Activated T-cell treated with anti-CD3 and anti-CD28 coated beads, Interleukin-2, amount 50 U/mL, for 1 hour (primary cell): ENCODE data around the gene RAB3GAP1.
"Not testable (repeated sequence)": the region's sequence is repeated elsewhere in the genome, so short reads cannot be mapped to it uniquely, and the experiment has no call there.

Experiments
- DNase-seq: peaks from one replicate; pipeline ENCODE4 v3.0.0-alpha.2; 2020

RAB3GAP1 gene

DNA sequence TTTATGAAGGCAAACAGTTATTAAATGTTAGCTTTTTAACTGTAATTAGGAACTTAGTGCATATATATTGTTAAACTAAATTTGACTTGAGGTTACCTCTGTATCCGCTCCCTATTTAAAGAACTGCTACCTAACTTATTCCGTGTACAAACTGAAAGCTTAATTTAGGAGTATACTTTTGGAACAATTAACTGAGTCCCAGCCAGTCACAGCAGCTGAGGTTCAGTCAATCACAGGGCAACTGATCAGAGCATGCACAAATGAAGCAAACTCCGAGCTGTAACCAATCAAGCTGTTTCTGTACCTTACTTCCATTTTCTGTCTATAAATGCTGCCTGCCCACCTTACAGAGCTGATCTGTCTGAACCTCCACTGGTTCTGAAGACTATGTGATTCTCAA lies 61.2 kb downstream of the RAB3GAP1 start:
- no peak for DNase-seq

DNA sequence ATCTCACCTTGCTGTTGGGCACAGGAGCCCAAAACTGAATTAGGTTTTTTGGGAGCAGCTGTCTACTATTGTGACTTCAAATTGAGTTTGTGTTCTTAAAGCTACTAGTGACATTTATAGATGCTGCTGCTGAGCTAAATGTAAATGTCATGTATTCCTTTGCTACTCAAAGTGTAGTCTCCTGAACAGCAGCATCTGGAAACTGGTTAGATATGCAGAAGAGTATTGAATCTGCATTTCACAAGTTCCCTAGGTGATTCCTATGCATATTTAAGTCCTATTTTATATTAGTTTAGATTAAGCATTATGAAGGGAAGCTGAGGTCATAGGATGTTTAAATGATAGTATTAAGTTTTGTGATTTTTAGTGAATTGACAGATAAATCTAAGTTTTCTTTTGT lies 67.5 kb downstream of the RAB3GAP1 start:
- DNase-seq = no peak

DNA sequence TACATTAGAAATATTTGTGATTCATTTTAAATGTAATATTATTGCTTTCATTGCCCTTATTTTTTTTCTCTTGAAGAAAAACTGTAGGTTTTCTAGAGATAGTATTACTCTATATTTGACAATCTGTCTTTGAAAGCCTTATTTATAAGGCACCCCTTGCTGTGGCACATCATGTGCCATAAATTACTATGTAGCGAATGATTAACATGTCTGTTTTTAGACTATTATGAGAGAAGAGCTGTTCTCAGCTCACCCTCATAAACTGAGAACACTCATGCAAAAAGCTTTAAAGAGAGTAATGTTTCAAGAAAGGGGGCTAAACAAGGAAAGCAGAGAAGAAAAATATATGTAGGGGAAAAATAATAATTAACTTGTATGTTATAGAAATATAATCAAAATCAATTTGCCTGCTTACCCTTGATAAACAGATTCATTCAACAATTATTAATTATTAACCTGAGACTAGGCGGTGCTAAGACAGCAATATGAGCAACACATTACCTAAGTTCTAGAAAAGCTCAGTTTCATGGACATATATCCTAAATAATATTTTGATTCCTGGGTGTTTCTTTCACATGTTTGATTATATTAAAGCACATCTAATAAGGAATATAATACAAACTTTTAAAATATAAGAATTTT lies 69.0 kb downstream of the RAB3GAP1 start:
- no peak for DNase-seq

DNA sequence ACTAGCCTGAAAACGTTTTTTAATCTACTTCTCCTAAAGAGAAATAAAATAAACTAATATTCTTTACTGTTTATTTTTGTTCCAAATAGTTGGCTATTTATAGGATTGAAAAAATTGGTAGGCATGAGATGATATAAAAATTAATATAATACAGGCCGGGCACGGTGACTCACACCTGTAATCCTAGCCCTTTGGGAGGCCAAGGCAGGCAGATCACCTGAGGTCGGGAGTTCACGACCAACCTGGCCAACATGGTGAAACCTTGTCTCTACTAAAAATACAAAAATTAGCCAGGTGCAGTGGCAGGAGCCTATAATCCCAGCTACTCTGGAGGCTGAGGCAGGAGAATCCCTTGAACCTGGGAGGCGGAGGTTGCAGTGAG lies 69.6 kb downstream of the RAB3GAP1 start:
- not testable (repeated sequence) for DNase-seq

GRCh38 chr2:135124924-135125886 lies 73.1 kb downstream of the RAB3GAP1 start:
- no peak for DNase-seq

- DNase-seq = no peak
Observed at GRCh38 chr2:135125940-135126339, 73.8 kb downstream of the RAB3GAP1 start.

- DNase-seq = no peak
Observed at GRCh38 chr2:135130751-135131150, 78.7 kb downstream of the RAB3GAP1 start.

GRCh38 chr2:135132314-135132713 lies 80.2 kb downstream of the RAB3GAP1 start:
- DNase-seq = no peak

GRCh38 chr2:135140606-135141005 lies 88.5 kb downstream of the RAB3GAP1 start:
- DNase-seq = no peak

DNA sequence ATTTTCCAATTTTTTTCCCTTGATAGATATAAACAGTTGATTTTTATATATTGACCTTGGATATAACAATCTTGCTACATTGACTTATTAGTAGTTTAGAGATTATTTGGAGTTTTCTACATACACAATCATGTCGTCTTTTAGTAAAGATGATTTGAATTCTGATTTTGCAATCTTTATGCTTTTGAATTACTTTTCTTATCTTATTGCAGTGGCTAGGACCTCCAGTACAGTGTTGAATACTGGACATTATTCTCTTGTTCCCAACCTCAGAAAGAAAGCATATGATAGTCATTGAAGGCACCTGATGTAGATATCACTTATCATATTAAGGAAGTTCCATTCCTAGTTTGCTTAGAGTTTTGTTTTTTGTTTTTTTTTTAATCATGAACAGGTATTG lies 90.2 kb downstream of the RAB3GAP1 start:
- DNase-seq = no peak

DNA sequence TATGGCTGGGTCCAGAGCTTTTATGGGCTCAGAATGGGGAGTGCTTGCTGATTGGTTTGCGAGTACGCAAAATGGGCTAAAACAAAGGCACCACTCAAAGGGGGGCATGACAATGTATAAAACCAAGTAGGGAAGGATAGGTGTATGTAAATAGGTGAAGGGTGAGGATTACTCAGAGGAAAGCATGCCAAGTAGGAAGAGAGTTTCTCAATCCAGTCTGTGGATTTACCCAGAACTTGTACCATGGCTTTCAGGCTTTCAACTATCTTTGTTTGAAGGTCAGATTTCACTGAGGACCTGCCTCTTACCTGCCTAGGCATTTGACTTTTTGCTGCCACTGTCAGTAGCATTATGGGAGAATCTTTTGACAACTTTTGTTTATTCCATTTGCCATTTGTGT lies 92.3 kb downstream of the RAB3GAP1 start:
- no peak for DNase-seq

GRCh38 chr2:135149251-135149650 lies 97.2 kb downstream of the RAB3GAP1 start:
- DNase-seq = no peak

- no peak for DNase-seq
Observed at GRCh38 chr2:135150725-135151124, 98.6 kb downstream of the RAB3GAP1 start.

DNA sequence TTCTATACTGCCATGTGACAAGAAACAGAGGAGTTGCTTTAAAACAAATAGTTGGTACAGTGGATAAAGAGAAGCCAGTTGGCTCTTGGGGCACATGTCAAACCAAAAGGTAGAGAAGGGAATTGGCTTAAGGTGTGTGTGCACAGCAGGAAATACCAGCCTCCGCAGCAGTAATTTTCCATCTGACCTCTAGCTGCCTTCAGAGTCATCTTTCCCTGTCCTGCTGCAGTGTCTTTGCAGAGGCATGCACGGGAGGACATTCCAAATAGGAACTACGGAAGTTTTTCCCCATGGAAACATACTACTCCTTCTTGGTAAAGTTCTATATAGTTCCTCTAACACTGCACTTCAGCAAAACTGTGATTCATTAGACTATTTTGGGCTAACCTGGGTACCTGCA lies 99.5 kb downstream of the RAB3GAP1 start:
- no peak for DNase-seq

- no peak for DNase-seq
Observed at GRCh38 chr2:135152361-135152760, 100.3 kb downstream of the RAB3GAP1 start.

GRCh38 chr2:135154962-135155361 lies 102.9 kb downstream of the RAB3GAP1 start:
- no peak for DNase-seq

DNA sequence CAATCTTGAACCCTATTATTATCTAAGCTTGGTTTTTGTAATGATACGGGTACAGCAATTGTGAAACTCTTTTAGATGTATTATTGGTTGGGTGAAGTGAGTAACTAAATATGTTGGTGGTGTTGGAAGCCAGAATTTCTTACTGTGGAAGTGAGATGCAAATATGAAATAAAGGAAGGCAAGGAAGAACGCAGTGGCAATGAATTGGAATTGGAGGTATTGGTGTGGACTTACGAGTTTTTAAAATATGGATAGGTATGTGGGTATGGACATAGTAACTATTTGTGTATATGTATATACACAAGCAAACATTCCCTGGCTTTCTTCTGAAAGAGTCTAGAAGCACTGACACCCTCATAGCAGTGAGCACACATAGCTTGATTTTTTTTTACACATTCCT lies 105.8 kb downstream of the RAB3GAP1 start:
- no peak for DNase-seq

DNA sequence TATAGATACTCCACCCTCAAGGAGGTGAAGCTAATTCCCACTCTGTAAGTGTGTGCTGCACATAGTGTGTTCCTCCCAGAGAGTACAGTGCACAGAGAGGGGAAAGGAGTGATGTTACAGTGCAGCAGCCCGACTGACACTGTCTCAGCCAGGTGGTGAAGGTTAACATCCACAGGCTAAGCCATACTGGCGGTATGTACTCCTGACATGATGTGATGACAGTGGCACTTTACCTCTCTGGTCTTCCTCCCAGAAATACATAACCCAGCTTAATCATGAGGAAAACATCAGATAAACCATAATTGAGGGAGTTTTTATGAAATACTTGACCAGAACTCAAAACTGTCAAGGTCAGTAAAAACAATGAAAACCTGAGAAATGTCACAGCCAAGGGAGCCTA lies 107.1 kb downstream of the RAB3GAP1 start:
- no peak for DNase-seq

GRCh38 chr2:135162377-135162776 lies 110.3 kb downstream of the RAB3GAP1 start:
- no peak for DNase-seq

- DNase-seq = no peak
Observed at GRCh38 chr2:135162786-135163185, 110.7 kb downstream of the RAB3GAP1 start.

DNA sequence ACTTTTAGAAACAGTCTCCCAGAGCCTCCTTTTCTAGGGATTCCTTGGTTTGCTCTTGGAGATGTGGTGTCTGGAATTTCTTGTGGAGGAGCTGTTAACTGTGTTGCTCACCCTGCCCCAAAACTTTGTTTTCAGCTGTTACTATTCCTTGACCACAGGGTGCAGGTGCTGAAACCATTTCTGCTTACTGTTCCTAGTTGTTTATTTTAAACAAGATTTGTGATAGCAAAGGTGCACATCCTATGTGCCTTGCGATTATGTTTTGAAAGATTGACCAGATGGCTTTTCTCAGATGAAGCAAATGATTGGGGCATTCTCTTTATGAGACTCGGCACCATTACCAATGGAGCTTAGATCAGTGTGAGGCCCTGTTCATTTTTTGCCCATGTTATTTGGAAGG lies 111.2 kb downstream of the RAB3GAP1 start:
- no peak for DNase-seq

DNA sequence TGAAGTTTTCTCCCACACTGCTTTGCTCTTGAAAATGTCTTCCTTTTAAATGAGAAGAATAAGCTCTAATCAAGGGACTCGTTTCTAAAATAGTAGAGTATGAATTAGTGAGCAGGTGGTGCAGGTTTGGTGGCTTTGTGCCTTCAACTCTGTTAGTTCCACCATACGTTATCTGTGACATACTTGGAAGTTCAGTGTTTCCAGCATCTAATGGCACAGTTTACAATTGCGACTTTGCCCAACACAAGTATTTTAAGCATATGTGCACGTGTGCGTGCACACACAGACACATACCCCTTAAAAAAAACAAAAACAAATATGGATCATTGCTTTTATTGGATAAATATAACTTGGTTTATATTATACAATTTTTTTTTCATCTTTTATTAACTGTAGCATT lies 111.8 kb downstream of the RAB3GAP1 start:
- no peak for DNase-seq

- no peak for DNase-seq
Observed at GRCh38 chr2:135164431-135164830, 112.3 kb downstream of the RAB3GAP1 start.

DNA sequence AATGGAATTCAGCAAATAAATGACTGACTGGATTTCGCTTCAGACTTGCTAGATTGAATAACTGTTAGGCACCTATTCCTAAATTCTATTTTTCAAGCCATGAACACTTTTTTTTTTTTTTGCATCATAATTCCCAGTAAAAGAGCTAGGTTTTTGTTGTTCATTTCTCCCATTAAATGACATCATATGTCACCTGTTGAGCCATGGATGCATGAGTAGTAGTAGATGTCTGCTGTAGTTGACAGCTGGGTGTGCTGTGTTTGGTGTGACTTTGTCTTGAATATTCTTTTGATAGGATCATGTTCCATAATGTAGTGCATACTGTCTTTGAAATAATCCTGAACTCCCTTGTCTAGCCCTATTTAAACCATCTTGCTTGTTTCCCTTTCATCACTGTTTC lies 115.2 kb downstream of the RAB3GAP1 start:
- DNase-seq = no peak
